ENCODE measurements around the gene TNFSF9. TPM values are rescaled to one million over a fixed set of nuclear protein-coding genes. Genes with fewer than 3 reads are reported as not detected.

Gene TNFSF9
- total and polyA plus RNA-seq, 2 of the 8 experiments (the other 6 are each of a cell fraction or from before 2014, with no cell fraction given): 1.7 to 4.4 TPM

DNA sequence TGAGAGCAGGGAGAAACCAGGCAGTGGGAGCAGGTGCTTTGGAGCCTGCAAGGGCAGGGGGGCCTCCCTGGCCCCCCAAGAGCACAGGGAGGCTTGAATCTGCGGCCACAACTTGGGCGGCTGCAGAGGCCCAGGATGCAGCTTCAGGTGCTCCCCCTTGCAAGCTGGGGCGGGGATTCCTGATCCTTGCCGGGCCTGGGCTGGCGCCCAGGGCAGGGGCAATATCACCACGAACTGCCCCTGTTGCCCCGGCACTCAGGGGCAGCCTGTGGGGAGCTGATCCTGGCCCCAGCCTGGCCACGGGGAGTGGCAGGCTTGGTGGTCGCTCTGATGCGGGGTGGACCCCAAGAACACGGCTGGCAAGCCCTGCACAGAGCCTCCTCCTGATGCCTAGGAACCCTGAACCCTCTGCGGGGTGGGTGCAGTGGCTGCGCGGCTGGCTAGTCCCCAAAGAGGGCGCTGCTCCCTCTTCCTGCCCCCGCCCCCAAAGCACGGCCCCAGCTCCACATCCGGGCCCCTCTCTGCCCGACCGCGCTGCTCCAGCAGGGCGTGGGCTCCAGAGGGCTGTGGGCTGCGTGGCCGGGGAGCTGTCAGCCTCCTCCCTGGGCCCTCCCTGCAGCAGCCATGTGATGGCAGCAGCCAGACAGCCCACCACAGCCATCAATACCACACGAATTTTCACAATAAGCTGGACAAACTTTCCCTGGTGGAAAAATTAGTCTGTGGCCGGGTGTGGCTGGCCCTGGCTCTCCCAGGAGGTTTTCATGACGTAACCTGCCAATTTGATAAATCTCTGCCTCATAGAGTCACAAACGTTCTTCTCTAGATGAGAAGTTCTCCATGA lies 21.0 kb downstream of the TNFSF9 start:
- Histone ChIP-seq H2BK5ac (ENCODE audit: low read depth, low read length) (peak overlapping the region; percentile 71; the same call in 1 of the 2 replicates), H2BK20ac (ENCODE audit: low read length) (0 out of 2 replicates have a peak overlapping the region, but pooled peaks have one; percentile 61), H4K20me1 (replicated peaks in 1 of 2; ENCODE audit: control insufficient read depth in 1 of 2, insufficient read depth in 2 of 2, low read length in 2 of 2) (no peaks in the 10 kb centered on the region), H3K23ac (ENCODE audit: insufficient read length) (no peak overlapping the region), H3K4me1 (replicated peaks in 1 of 4; ENCODE audit: control insufficient read depth in 3 of 4, insufficient read depth in 4 of 4, low read length in 3 of 4) (peaks cover 0 to 5% (median 3%) of the 10 kb centered on the region in 4 experiments; a peak in 4 of 7 replicates), H3K9me3 (ENCODE audit: insufficient read depth in 2 of 2, low read depth in 1 of 2, low read length in 1 of 2) (peaks cover 0 to 4% of the 10 kb centered on the region in 2 experiments; a peak in 2 of 4 replicates), H2BK120ac (replicated peaks; ENCODE audit: low read depth, low read length) (no peak overlapping the region), H3K14ac (ENCODE audit: insufficient read length) (no peak overlapping the region), H4K5ac (ENCODE audit: insufficient read length, low read depth, low read length) (peak overlapping the region; percentile 51), H3K79me2 (ENCODE audit: control insufficient read depth in 1 of 2, insufficient read depth in 2 of 2, low read length in 2 of 2) (no peaks in the 10 kb centered on the region), H3K18ac (ENCODE audit: extremely low read depth, low read length) (peak overlapping the region; percentile 87), H2AK5ac (ENCODE audit: low read depth, low read length) (no peak overlapping the region), H2BK12ac (ENCODE audit: low read depth, low read length) (peak overlapping the region; percentile 75; the same call in 1 of the 2 replicates), H3K4ac (replicated peaks; ENCODE audit: insufficient read length, low read depth, low read length) (peak overlapping the region; percentile 9), H3K27me3 (replicated peaks in 1 of 4; ENCODE audit: control insufficient read depth in 3 of 4, extremely low read depth in 1 of 4, insufficient read depth in 3 of 4, low read length in 3 of 4) (no peaks in the 10 kb centered on the region), H3K27ac (ENCODE audit: low read depth, low read length) (no peak overlapping the region), H4K8ac (ENCODE audit: extremely low read depth, insufficient read depth, low read length) (peak overlapping the region; percentile 83), H3K79me1 (ENCODE audit: low read depth, low read length) (no peaks in the 10 kb centered on the region), H3K4me2 (ENCODE audit: insufficient read depth in 1 of 2, low read depth in 2 of 2, low read length in 2 of 2) (peak overlapping the region; percentile 21 to 67; a peak in 3 of 4 replicates), H3K56ac (replicated peaks; ENCODE audit: insufficient read length, low read depth, low read length) (peak overlapping the region; percentile 65), H3K36me3 (ENCODE audit: control insufficient read depth in 2 of 4, insufficient read depth in 4 of 4, low read length in 3 of 4) (no peaks in the 10 kb centered on the region), H3K9ac (replicated peaks in 1 of 4; ENCODE audit: extremely low read depth in 1 of 4, low read depth in 3 of 4, low read length in 3 of 4) (peak overlapping the region in 2 of 4 experiments; percentile 29 to 31; a peak in 3 of 7 replicates), H2AFZ (ENCODE audit: low read length) (peak overlapping the region; percentile 91), H4K91ac (replicated peaks; ENCODE audit: insufficient read length, low read length) (peak overlapping the region; percentile 88), H3K23me2 (ENCODE audit: low read depth, low read length) (peaks cover 3% of the 10 kb centered on the region; the same call in 1 of the 2 replicates), H2BK15ac (ENCODE audit: low read length) (no peak overlapping the region), H3K4me3 (ENCODE audit: extremely low read depth in 1 of 4, insufficient read depth in 2 of 4, low read depth in 3 of 4, low read length in 4 of 4) (peak overlapping the region in 3 of 4 experiments; percentile 28 to 46 (median 38); a peak in 4 of 8 replicates)
- peak in 1 of 2 experiments; percentile 86 for DNase-seq (ENCODE audit: low read depth in 1 of 2, low spot score in 2 of 2)
- POLR2A ChIA-PET (ENCODE audit: partially characterized antibody): interaction anchor here (1.0 to 2.9 kb wide), 6 partner anchors 11 to 39 kb away, joined by 3 to 10 read pairs (median 5); partner anchors contain the start of genes CD70 and TNFSF9
- WGBS, 2 experiments (ENCODE audit: extremely low coverage in 1 of 2, insufficient coverage in 1 of 2, insufficient read length in 1 of 2, insufficient replicate concordance in 2 of 2, low coverage in 1 of 2, low lambda C conversion rate in 2 of 2, missing lambda C conversion rate in 1 of 2): 25% methylated on average over 23 of the region's 28 CpGs; no CpG with 5 or more reads in 1 of the 2 experiments
- CTCF ChIA-PET (ENCODE audit: partially characterized antibody): interaction anchor here (0.6 to 2.8 kb wide), 20 partner anchors 9 to 173 kb away, joined by 3 to 11 read pairs (median 4); partner anchors contain the start of gene DENND1C
- FAIRE-seq: peak; percentile 19
- TF ChIP-seq HDAC6 (IDR thresholded peaks at IDR 0.05; ENCODE audit: low read depth, low read length) (no peak), BCL11A (IDR thresholded peaks at IDR 0.05; ENCODE audit: low read depth in 2 of 2, low read length in 2 of 2) (no peak), SP4 (IDR thresholded peaks at IDR 0.05; ENCODE audit: low read length) (0 out of 2 replicates have a peak, but pooled peaks have one; percentile 40), FOSL1 (IDR thresholded peaks at IDR 0.05; ENCODE audit: insufficient read depth, low read depth, low read length) (no peak), POLR2A (IDR thresholded peaks at IDR 0.05; ENCODE audit: control extremely low read depth in 1 of 2, low read depth in 2 of 2, low read length in 2 of 2) (no peak), CHD1 (IDR thresholded peaks at IDR 0.05; ENCODE audit: low read depth, low read length) (no peak), BACH1 (IDR thresholded peaks at IDR 0.05; ENCODE audit: low read length) (peak; percentile 66; the same call in 1 of the 2 replicates), RNF2 (IDR thresholded peaks at IDR 0.05; ENCODE audit: borderline replicate concordance, low read depth, low read length, missing control alignments, poor library complexity, severe bottlenecking) (no peak), CBX8 (IDR thresholded peaks at IDR 0.05; ENCODE audit: borderline replicate concordance, low read depth, low read length) (no peak)
- TF ChIP-seq, protein P1, sequence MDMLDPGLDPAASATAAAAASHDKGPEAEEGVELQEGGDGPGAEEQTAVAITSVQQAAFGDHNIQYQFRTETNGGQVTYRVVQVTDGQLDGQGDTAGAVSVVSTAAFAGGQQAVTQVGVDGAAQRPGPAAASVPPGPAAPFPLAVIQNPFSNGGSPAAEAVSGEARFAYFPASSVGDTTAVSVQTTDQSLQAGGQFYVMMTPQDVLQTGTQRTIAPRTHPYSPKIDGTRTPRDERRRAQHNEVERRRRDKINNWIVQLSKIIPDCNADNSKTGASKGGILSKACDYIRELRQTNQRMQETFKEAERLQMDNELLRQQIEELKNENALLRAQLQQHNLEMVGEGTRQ (IDR thresholded peaks at IDR 0.05; ENCODE audit: low read length): no peak

Measured in H1 (cell line).